ENCODE measurements around the gene USP44.
A peak's percentile ranks its signal among the peaks of the same experiment; 100 is the strongest.

DNA sequence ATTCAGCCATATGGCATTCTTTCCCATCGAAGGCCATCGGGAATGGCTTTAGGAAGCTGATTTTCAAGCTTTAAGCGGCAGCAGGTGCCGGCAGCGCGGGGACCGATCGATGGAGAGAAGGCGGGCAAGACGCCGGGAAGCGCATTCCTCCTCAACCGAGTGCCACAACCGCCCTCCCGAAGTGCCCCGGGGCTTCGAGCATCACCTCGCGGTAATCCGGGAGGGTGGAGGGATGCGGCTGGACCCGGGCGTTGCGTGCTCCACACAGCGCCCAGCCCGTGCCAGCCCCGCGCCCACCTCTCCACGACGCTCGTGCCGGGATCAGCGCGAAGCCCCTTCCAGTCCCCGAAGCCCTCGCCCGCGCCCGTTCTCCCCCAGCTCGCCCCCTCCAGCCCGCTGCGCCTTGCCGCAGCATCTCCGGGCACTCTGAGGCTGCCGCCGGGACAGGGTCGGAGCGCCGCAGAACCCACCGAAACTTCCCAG is 3.2 kb downstream of the USP44 start:
- TF ChIP-seq EZH2 (IDR thresholded peaks at IDR 0.05; ENCODE audit: borderline replicate concordance, insufficient read depth, low read length, poor library complexity, severe bottlenecking) (no peak), EP300 (conservative IDR thresholded peaks at IDR 0.05; ENCODE audit: poor library complexity, severe bottlenecking) (no peak), CTCF (IDR thresholded peaks at IDR 0.05; ENCODE audit: poor library complexity, severe bottlenecking) (no peak), SMC3 (conservative IDR thresholded peaks at IDR 0.05; ENCODE audit: poor library complexity) (peak; percentile 10), RAD21 (conservative IDR thresholded peaks at IDR 0.05) (no peak), MXI1 (conservative IDR thresholded peaks at IDR 0.05; ENCODE audit: poor library complexity, severe bottlenecking) (peak; percentile 23)

Measured in neural cell (in vitro differentiated cells).